SKM-1 treated with dmso at 0.1 percent for 144 hours (cell line): ENCODE measurements around the gene NR2F6.

Experiments used
- DNase-seq: peaks from one replicate; lab custom pipeline; 2025; ENCODE audit not compliant: unreplicated experiment; lab: John Stamatoyannopoulos, UW

Gene NR2F6

DNA sequence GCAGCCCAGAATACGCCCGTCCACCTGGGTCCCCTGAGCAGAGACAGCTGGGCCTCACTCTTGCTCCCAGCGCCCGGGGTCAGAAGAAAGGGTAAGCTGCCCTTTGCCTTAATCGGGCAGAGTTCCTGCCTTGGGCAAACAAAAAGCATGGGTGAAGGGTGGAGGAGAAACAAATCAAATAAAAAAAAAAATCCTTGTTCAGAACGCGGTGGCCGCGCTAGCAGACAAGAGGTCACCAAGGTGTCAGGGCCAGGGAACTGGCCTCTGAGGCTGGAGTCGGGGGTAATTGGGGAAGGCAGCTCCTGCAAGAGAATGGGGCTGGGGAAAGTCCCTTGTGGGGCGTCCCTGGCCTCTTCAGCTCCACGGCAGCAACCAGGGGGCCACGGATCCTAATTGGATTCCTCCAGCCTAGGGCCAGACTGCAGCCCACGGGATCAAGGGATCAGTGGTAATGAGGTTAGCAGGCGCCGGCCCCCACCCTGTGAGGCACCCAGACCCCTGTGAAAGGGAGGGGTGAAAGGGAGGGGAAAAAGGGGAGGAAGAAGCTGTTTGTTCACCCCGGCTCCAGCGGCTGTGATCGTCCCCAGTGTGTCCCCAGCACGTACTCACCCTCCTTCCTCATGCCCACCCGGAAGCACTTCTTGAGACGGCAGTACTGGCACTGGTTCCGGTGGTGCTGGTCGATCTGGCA is 5.5 kb downstream of the NR2F6 start:
- DNase-seq = no peak

DNA sequence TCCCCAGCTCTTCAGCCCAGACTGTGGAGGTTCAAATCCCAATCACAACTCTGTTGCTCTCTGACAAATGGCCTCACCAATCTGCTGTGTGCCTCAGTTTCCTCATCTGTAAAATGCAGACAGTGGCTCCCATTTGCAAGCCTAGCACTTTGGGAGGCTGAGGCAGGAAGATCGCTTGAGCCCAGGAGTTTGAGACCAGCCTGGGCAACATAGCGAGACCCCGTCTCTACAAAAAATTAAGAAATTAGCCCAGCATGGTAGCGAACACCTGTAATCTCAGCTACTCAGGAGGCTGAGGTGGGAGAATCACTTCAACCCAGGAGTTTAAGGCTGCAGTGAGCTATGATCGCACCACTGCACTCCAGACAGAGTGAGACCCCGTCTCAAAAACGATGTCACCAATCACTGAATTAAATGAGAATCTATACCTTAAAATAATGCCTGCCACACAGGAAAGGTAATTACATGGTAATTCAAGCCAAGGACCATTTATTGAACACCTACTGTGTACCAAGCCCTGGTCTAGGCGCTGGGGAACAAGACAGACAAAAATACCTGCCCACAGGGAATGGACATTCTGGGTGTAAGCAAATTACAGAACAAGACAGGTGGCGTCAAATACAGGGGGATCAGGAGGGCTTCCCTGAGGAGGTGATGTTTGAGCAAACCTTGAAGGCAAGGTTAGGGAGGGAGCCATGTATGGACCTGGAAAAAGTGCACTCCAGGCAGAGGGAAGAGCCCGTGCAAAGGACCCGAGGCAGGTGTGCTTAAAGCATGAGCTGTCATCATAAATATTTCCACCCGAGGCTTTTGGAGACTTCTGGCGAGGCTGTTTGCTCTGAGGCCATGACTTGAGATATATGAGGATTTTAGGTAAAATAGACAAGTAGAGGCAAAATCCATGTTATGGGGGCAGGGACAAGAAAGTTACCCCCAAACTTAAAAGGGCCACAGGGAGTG is 7.7 kb downstream of the NR2F6 start:
- no peak for DNase-seq

- DNase-seq = no peak
Observed at GRCh38 chr19:17236811-17237543, 8.7 kb downstream of the NR2F6 start.

GRCh38 chr19:17235971-17236777 is 9.5 kb downstream of the NR2F6 start:
- no peak for DNase-seq

- peak; percentile 15 for DNase-seq
Observed at GRCh38 chr19:17235300-17235970, 10.3 kb downstream of the NR2F6 start.

DNA sequence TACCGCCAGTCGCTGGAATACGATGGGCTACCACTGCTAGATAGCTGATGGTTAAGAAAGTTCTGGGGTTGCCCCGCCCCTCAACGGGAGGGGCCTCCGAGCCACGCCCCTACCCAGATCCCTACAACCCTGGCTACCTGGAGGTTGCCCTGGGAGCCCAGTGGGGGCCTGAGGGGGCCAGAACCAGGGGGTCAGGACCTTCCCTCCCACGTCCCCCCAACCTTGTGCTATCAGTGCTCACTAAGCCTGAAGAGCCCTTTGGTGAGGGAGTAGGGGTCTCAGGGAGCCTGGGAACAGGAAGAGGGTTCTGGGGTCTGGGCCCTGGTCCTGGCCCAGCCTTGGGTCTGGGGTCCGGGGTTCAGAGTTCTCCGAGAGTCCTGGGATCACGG is 10.8 kb downstream of the NR2F6 start:
- peak; percentile 47 for DNase-seq

DNA sequence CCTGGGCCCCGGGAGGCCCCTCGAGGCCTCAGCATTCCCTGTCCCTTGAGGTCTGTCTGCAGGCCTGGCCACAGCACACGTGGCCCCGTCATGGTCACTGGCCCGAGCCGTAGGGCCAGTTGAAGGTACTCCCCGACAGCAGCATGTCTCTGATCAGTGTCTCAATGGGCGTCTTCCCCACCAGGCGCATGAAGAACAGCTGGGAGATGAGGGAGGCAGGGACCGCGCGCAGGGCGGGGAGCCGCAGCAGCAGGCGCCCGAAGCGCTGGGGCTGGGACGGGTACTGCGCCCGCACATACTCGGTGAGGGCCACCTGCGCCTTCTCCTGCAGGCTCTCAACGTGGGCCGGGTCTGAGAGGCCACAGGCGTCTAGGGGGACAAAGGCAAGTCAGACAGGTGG is 13.5 kb downstream of the NR2F6 start:
- DNase-seq = no peak

GRCh38 chr19:17229890-17230289 is 15.8 kb downstream of the NR2F6 start:
- DNase-seq = no peak

GRCh38 chr19:17227798-17228367 is 17.8 kb downstream of the NR2F6 start:
- DNase-seq = no peak

GRCh38 chr19:17226002-17226933 is 19.5 kb downstream of the NR2F6 start, which contains the start of gene OCEL1:
TSS of gene OCEL1 (plus strand) at chr19:17226226. CDS start at chr19:17226248, 22 bp downstream.
- DNase-seq = peak; percentile 95

DNA sequence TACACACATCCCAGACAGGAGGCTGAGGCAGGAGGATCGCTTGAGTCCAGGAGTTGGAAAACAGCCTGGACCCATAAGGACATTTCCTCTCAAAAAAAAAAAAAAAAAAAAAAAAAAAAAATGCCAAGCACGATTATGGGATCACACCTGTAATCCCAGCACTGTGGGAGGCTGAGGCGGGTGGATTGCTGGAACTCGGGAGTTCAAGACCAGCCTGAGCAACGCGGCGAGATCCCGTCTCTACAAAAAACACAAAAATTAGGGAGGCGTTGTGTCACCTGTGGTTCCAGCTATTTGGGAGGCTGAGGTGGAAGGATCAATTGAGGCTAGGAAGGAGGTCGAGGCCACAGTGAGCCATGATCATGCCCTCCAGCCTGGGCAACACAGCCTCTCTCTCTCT is 20.7 kb downstream of the NR2F6 start:
- DNase-seq = no peak

DNA sequence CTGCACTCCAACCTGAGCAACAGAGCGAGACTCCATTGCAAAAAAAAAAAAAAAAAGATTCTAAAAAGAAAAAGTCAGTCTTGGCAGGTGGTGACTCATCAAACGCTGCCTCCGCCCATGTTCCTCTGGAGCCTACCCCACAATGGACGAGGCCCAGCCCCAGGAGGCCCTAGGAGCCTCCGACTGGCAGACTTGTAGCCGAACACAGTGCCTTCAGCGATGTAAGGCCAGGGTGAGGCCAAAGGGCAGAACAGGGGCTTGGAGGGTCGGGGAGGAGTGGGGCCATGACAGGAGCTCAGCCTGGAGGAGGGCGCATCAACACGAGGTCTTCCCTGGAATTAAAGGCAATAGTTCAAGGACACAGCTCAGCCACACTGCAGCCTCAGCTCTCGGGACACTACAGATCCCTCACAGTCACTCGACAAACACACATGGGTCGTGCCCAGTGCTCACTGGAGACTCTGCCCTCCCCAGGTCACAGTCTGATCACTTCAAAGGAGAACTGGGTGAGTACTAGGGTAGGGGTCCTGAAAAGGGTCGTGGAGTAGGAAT is 25.4 kb downstream of the NR2F6 start:
- DNase-seq = no peak

DNA sequence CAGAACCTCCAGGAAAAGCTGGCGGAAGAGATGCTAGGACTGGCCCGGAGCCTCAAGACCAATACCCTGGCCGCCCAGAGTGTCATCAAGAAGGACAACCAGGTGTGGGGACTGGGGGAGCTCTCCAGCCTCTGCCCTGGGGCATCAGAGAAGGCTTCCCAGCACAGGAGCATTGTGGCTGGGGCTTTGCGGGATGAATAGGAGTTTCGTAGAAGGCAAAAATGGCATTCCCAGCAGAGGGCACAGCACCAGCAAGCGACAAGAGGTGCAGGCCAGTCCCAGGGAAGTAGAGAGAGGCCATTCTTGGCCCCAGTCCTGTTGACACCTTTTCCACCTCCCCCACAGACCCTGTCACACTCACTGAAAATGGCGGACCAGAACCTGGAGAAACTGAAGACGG is 26.4 kb downstream of the NR2F6 start:
- DNase-seq = no peak

- DNase-seq = no peak
Observed at GRCh38 chr19:17216058-17216670, 29.6 kb downstream of the NR2F6 start.

- DNase-seq = peak; percentile 88
Observed at GRCh38 chr19:17215127-17215971, 30.4 kb downstream of the NR2F6 start, which contains the start of gene USE1. TSS of gene USE1 (plus strand) at chr19:17215357. CDS start at chr19:17215406, 49 bp downstream.

DNA sequence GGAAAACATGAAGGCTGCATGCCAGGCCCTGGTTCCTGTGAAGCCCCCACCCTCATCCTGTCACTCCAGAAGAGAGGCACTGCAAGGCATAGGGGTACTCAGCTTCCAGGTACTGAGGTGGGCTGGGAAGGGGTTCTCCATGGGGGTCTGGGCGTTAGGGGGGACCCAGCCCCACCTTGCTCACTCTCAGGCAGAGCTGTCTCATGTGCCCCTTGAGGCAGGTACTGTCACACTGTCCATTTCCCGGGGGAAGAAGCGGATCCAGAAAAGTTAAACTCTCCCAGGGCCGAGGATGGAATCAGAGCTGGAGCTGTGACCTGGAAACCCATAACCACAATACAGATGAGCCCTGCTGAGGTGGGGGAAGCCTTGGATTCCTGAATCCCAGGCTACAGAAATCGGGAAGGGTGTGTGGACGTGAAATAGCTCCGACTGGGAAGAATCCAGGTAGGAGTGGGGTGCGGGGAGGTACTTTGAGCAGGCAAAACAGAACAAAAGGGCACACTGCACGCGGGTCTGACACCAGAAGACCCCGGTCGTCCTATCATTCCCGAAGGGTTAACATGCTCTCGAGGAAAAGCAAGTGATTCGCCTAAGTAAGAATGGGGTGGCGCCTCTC is 31.1 kb downstream of the NR2F6 start:
- DNase-seq = no peak
